Karpas-422 (cell line): ENCODE data around the gene RXFP1. TPM values are rescaled to one million over a fixed set of nuclear protein-coding genes. Genes with fewer than 3 reads are reported as not detected.

Source experiments
- DNase-seq: peaks from one replicate; pipeline ENCODE4 v3.0.0-alpha.2; 2015
- H2AFZ ChIP-seq: fragments of 200-600 bp; sonication (generic); 2 replicates; pipeline ENCODE4 v1.6.1; 2014; ENCODE audit warnings: antibody characterized with exemption, low read length, mixed read lengths
- H3K27ac ChIP-seq: fragments of 200-600 bp; sonication (generic); 2 replicates; pipeline ENCODE4 v1.5.1; 2014; ENCODE audit warnings: mild to moderate bottlenecking, low read length, moderate library complexity
- H3K27me3 ChIP-seq: fragments of 200-600 bp; sonication (generic); 2 replicates; pipeline ENCODE4 v1.6.1; 2014; ENCODE audit warnings: low read length, mixed read lengths
- H3K36me3 ChIP-seq: fragments of 200-600 bp; sonication (generic); 2 replicates; pipeline ENCODE4 v1.6.1; 2014; ENCODE audit warnings: low read length, mixed read lengths; ENCODE audit not compliant: insufficient read depth
- H3K4me1 ChIP-seq: fragments of 200-600 bp; sonication (generic); 2 replicates; pipeline ENCODE4 v1.6.1; 2014; ENCODE audit warnings: mild to moderate bottlenecking, low read length, mixed read lengths
- H3K4me2 ChIP-seq: fragments of 200-600 bp; sonication (generic); 2 replicates; pipeline ENCODE4 v1.6.1; 2014; ENCODE audit warnings: low read length, low read depth, mild to moderate bottlenecking; ENCODE audit not compliant: poor library complexity, severe bottlenecking
- H3K4me3 ChIP-seq: fragments of 200-600 bp; sonication (generic); 2 replicates; pipeline ENCODE4 v1.5.1; 2014; ENCODE audit warnings: mild to moderate bottlenecking, antibody characterized with exemption, low read length, mixed read lengths
- H3K79me2 ChIP-seq: fragments of 200-600 bp; sonication (generic); 2 replicates; pipeline ENCODE4 v1.6.1; 2014; ENCODE audit warnings: mild to moderate bottlenecking, low read length, mixed read lengths
- H3K9ac ChIP-seq: fragments of 200-600 bp; sonication (generic); 2 replicates; pipeline ENCODE4 v1.6.0; 2014; ENCODE audit warnings: low read length
- H3K9me2 ChIP-seq: fragments of 200-600 bp; sonication (generic), shearing (Covaris generic); replicated peaks from 2 replicates; pipeline ENCODE4 v1.6.0; 2014; ENCODE audit warnings: mild to moderate bottlenecking, low read length, moderate library complexity; ENCODE audit not compliant: insufficient read depth
- H3K9me3 ChIP-seq: fragments of 300-700, 200-600 bp; sonication (generic); 2 replicates; pipeline ENCODE4 v1.6.1; 2014; ENCODE audit warnings: low read length, mixed read lengths
- H4K20me1 ChIP-seq: fragments of 200-600 bp; sonication (generic); 2 replicates; pipeline ENCODE4 v1.6.1; 2014; ENCODE audit warnings: mild to moderate bottlenecking, antibody characterized with exemption, low read length, low read depth; ENCODE audit not compliant: insufficient read depth
- small RNA-seq: library from RNA; depleted of rRNA; stranded (forward); fragments of <200 nt; gene quantifications from one replicate; pipeline ENCODE3, GENCODE V24; 2014
- total RNA-seq: library from RNA; depleted of rRNA; stranded (reverse); fragments of >200 nt; shearing (Covaris generic); gene quantifications from 2 replicates; pipeline ENCODE4 v1.2.3, GENCODE V29; 2014; ENCODE audit warnings: low replicate concordance; rRNA removed

RXFP1 gene
- total RNA-seq, 1 experiment from 2014 or later = not detected

- Histone ChIP-seq H3K79me2 (no peaks in the 10 kb centered on the region), H3K9me2 (no peaks in the 10 kb centered on the region)
These were observed 167.1 kb downstream of the RXFP1 start for GRCh38 chr4:158688813-158689212.

More at GRCh38 chr4:158688813-158689212, 167.1 kb downstream of the RXFP1 start:
- H3K4me3 ChIP-seq = no peak overlapping the region
- H3K4me2 ChIP-seq = no peak overlapping the region
- DNase-seq = no peak
- no peaks in the 10 kb centered on the region for H3K9me3 ChIP-seq
- H4K20me1 ChIP-seq = no peaks in the 10 kb centered on the region
- no peak overlapping the region for H3K27ac ChIP-seq
- H3K9ac ChIP-seq = no peak overlapping the region
- H3K27me3 ChIP-seq = no peaks in the 10 kb centered on the region
- H3K4me1 ChIP-seq = no peaks in the 10 kb centered on the region
- H2AFZ ChIP-seq = no peak overlapping the region
- H3K36me3 ChIP-seq = peaks cover 4% of the 10 kb centered on the region

Small RNA genes lying within 50 kb of the gene (small RNA-seq; reads per million reads assigned to genes)
- gene RF00012 = not detected

Other genes with a start within 250 kb of the RXFP1 start
- 12.6 and 27.9 TPM in 2 replicates for gene C4orf46, start 150.0 kb downstream of the RXFP1 start, total RNA-seq
- 34.2 and 54.3 TPM in 2 replicates for gene ETFDH, start 150.4 kb downstream of the RXFP1 start, total RNA-seq
- gene PPID, start 201.5 kb downstream of the RXFP1 start, total RNA-seq = 56.8 and 57.3 TPM in 2 replicates
- 0.04 and 0.56 TPM in 2 replicates for gene FNIP2, start 247.1 kb downstream of the RXFP1 start, total RNA-seq